Mesothelial cell of epicardium (in vitro differentiated cells): ENCODE data around the gene CAMKK2. TPM values are rescaled to one million over a fixed set of nuclear protein-coding genes. Genes with fewer than 3 reads are reported as not detected.

Experiments used
- DNase-seq, 2 experiments: peaks; one replicate each; pipeline ENCODE4 v3.0.0; 2021; ENCODE audit warnings: low spot score in 2 of 2; ENCODE audit not compliant: unreplicated experiment in 2 of 2
- H3K27ac Mint-ChIP-seq: 2 replicates; pipeline ENCODE4 v1.8.0; 2021; ENCODE audit warnings: mixed read lengths
- H3K27me3 Mint-ChIP-seq: 2 replicates; pipeline ENCODE4 v1.8.0; 2021; ENCODE audit warnings: low read depth, mixed read lengths
- H3K36me3 Mint-ChIP-seq: 2 replicates; pipeline ENCODE4 v1.8.0; 2021; ENCODE audit warnings: mixed read lengths
- H3K4me1 Mint-ChIP-seq: 2 replicates; pipeline ENCODE4 v1.8.0; 2021; ENCODE audit warnings: mixed read lengths
- H3K4me3 Mint-ChIP-seq: 2 replicates; pipeline ENCODE4 v1.8.0; 2021; ENCODE audit warnings: mild to moderate bottlenecking, moderate library complexity, mixed read lengths
- H3K9me3 Mint-ChIP-seq: 2 replicates; pipeline ENCODE4 v1.8.0; 2021; ENCODE audit warnings: mixed read lengths
- total RNA-seq: library from RNA; stranded (reverse); gene quantifications from 3 replicates; pipeline ENCODE4 v1.2.1, GENCODE V29; 2021
- TF ChIP-seq, protein P1 (sequence below): fragments of 200-600 bp; sonication (generic); IDR thresholded peaks from one replicate; pipeline ENCODE4 v1.5.0; 2021; ENCODE audit warnings: antibody characterized with exemption; ENCODE audit not compliant: unreplicated experiment

CAMKK2 gene
- total RNA-seq, 1 donor from 2014 or later = 27.6 TPM

DNA sequence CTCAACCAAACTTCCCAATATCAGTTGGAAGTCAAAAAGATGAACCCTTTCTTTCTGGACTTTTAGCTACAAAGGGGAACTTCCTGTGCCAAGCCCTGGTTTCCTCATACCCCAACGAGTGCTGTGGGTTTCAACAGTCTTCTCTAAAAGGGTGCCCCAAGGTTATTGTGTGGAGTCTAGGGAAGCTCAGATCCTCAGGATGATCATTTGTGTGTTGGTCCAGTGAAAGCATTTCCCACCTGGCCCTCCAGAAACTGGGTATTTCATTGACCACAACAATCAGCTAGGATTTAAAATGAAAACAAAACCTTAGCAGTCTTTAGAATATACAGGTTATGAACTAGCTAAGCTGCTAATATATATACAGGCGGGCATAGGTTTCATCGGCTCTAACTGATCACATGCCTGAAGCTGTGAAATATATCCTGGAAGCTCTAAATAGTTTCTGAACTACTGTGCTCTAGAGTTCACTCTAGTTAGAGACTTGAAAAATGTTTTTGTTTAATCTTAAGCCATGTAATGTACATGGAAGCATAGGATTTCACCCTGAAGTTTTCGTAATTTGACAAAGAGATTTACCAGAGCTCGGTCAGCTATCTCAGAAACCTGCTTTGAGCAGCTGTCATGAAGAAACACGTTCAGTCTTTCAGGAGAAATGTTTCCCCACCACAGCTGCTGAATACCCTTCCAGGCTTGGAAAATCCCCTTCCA lies 57.0 kb downstream of the CAMKK2 start:
- H3K4me1 Mint-ChIP-seq = peaks cover 20% of the 10 kb centered on the region
- peak overlapping the region; percentile 56 for H3K27ac Mint-ChIP-seq
- no peaks in the 10 kb centered on the region for H3K9me3 Mint-ChIP-seq
- no peak overlapping the region for H3K4me3 Mint-ChIP-seq
- peaks cover 16% of the 10 kb centered on the region for H3K36me3 Mint-ChIP-seq
- DNase-seq = no peak
- H3K27me3 Mint-ChIP-seq = no peaks in the 10 kb centered on the region
- TF ChIP-seq, protein P1, sequence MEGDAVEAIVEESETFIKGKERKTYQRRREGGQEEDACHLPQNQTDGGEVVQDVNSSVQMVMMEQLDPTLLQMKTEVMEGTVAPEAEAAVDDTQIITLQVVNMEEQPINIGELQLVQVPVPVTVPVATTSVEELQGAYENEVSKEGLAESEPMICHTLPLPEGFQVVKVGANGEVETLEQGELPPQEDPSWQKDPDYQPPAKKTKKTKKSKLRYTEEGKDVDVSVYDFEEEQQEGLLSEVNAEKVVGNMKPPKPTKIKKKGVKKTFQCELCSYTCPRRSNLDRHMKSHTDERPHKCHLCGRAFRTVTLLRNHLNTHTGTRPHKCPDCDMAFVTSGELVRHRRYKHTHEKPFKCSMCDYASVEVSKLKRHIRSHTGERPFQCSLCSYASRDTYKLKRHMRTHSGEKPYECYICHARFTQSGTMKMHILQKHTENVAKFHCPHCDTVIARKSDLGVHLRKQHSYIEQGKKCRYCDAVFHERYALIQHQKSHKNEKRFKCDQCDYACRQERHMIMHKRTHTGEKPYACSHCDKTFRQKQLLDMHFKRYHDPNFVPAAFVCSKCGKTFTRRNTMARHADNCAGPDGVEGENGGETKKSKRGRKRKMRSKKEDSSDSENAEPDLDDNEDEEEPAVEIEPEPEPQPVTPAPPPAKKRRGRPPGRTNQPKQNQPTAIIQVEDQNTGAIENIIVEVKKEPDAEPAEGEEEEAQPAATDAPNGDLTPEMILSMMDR = no peak

DNA sequence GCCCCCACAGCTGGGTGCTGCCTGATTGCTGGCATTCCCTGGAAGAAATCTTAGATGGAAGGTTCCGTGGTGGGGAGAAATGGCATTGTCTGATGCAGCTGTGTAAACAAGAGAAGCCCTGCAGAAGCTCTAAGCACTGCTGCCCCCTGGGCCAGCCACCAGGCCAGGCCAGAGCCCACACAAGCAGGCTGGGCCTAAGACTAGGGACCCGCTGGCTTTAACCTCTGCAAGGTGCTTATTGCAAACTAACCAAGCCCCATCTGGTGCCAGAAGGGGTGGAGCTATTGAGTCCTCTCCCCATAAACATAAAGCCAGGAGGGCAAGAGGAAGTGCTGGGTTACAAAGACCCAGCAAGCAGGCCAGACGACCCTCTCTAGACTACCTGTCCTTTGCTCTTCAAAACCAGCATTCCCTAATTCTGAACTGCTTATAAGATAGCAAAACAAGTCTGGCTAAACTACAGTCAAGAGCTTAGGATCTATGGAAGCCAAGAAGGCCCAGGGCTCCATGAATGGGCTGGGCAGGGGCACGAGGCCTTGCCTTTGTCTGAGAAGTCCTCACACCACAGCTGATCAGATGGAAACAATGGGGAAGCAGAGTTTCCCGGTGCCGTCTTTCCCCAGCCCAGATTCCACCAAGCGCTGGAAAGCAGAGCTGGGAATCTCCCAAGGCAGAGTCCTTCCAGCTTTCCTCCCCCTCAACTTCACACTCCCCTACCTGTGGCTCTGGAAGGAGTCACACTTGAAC lies 57.7 kb downstream of the CAMKK2 start:
- Mint-ChIP-seq H3K4me3 (no peak overlapping the region), H3K27ac (peak overlapping the region; percentile 56), H3K4me1 (peaks cover 20% of the 10 kb centered on the region), H3K9me3 (no peaks in the 10 kb centered on the region), H3K27me3 (no peaks in the 10 kb centered on the region), H3K36me3 (peaks cover 15% of the 10 kb centered on the region)
- no peak for DNase-seq
- TF ChIP-seq, protein P1 = no peak

DNA sequence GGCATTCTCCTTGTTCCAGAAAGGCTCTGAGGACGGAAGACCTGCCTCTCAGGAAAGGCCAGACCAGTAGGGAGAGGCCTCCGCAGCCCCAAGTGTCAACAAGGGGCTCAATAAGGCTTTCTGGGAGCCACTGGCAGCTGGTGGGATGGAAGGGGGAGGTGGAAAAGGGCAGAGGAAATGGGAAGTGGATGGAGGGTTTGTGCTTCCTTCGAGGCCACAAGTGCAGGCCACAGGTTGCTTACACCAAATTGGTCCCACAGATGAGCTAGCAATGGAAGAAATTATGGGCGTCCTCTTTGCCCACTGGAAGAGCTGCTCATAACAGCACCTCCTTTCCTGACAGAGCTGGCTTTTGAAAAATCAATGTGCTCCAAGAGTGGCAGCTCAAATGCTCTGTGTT lies 58.4 kb downstream of the CAMKK2 start:
- Mint-ChIP-seq H3K4me3 (no peak overlapping the region), H3K9me3 (no peaks in the 10 kb centered on the region), H3K4me1 (peaks cover 20% of the 10 kb centered on the region), H3K27me3 (no peaks in the 10 kb centered on the region), H3K36me3 (peaks cover 8% of the 10 kb centered on the region), H3K27ac (no peak overlapping the region)
- DNase-seq = no peak
- TF ChIP-seq, protein P1 = no peak

DNA sequence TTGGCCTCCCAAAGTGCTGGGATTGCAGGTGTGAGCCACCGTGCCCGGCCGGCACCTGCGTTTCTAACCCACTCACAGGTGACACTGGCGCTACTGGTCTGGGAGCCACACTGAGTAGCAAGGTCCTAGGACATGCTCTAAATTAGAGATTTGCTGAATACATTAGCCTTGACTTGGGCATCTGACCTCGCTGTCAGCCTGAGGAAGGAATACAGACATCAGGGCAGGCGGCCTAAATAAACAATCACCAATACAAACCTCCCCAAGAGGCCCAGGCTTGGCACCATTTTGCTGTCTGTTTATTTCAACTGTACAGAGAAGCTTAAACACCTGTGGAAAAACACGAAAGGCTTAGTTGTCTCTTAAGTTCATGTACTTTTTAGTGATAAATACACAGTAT lies 59.1 kb downstream of the CAMKK2 start:
- no peak overlapping the region for H3K4me3 Mint-ChIP-seq
- peaks cover 8% of the 10 kb centered on the region for H3K36me3 Mint-ChIP-seq
- no peaks in the 10 kb centered on the region for H3K27me3 Mint-ChIP-seq
- DNase-seq = no peak
- H3K4me1 Mint-ChIP-seq = peaks cover 20% of the 10 kb centered on the region
- TF ChIP-seq, protein P1 = no peak
- H3K27ac Mint-ChIP-seq = no peak overlapping the region
- no peaks in the 10 kb centered on the region for H3K9me3 Mint-ChIP-seq

DNA sequence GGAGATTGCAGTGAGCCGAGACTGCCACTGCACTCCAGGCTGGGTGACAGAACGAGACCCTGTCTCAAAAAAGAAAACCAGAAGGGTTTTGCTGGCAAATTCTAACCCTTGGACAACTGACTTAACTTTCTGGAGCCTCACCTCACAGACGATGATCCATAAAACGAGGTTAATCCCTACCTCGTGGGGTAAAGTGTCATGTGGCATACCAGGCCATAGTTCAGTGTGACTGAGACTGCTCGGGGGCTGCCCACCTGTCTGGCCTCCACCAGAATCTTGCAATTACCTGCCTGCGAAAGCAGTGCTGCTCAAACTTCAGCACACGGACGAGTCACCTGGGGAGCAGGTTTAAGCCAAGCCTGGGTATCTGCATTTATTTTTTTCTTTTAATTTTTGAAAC lies 59.7 kb downstream of the CAMKK2 start:
- no peak for DNase-seq
- Mint-ChIP-seq H3K27ac (no peak overlapping the region), H3K4me1 (peaks cover 20% of the 10 kb centered on the region), H3K9me3 (no peaks in the 10 kb centered on the region), H3K27me3 (no peaks in the 10 kb centered on the region), H3K36me3 (peaks cover 8% of the 10 kb centered on the region), H3K4me3 (no peak overlapping the region)
- TF ChIP-seq, protein P1 = no peak
